ENCODE measurements around the gene PTPRN2. TPM values are rescaled to one million over a fixed set of nuclear protein-coding genes. Genes with fewer than 3 reads are reported as not detected.

The PTPRN2 gene
- total and polyA plus RNA-seq, 2 of the 8 experiments (the other 6 are each of a cell fraction or from before 2014, with no cell fraction given): 2.6 to 4.5 TPM

- TF ChIP-seq CHD7 (IDR thresholded peaks at IDR 0.05; ENCODE audit: insufficient replicate concordance, low read length) (no peak), HDAC2 (IDR thresholded peaks at IDR 0.05; ENCODE audit: borderline replicate concordance in 1 of 2, low read depth in 2 of 2, low read length in 2 of 2) (no peak)
These were observed 155.0 kb downstream of the PTPRN2 start (continued) for GRCh38 chr7:158432369-158433341.

All from H1 (cell line).